ENCODE data around the gene QDPR.

DNA sequence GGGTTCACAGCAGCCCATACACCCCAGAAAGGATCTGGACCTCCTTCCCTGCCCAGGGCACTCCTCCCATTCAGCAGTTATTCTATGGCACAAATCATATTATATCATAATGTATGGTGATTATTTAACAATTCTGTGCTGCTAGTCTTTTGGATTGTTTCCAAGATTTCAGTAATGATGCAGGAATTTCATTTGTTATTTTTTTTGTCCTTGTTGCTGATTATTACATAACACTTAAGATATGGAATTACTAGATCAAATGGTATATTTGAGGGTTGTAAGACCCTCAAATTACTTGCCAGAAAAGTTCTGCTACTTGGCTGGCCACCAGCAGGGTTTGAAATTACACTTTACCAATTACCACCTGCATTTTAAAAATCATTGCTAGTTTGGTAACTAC, 36.4 kb downstream of the QDPR start:
- TF ChIP-seq, protein P1, sequence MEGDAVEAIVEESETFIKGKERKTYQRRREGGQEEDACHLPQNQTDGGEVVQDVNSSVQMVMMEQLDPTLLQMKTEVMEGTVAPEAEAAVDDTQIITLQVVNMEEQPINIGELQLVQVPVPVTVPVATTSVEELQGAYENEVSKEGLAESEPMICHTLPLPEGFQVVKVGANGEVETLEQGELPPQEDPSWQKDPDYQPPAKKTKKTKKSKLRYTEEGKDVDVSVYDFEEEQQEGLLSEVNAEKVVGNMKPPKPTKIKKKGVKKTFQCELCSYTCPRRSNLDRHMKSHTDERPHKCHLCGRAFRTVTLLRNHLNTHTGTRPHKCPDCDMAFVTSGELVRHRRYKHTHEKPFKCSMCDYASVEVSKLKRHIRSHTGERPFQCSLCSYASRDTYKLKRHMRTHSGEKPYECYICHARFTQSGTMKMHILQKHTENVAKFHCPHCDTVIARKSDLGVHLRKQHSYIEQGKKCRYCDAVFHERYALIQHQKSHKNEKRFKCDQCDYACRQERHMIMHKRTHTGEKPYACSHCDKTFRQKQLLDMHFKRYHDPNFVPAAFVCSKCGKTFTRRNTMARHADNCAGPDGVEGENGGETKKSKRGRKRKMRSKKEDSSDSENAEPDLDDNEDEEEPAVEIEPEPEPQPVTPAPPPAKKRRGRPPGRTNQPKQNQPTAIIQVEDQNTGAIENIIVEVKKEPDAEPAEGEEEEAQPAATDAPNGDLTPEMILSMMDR (IDR thresholded peaks at IDR 0.05; ENCODE audit: insufficient read depth, low read length), result no peak
- TF ChIP-seq GABPA (IDR thresholded peaks at IDR 0.05; ENCODE audit: low read depth) (no peak), POLR2AphosphoS5 (IDR thresholded peaks at IDR 0.05; ENCODE audit: low read depth) (no peak)
